Right kidney (tissue), 1 donor: Measurements from ENCODE around the gene MDN1.
"Not testable (repeated sequence)": the region's sequence is repeated elsewhere in the genome, so short reads cannot be mapped to it uniquely, and the experiment has no call there.

ENCODE experiments used
- DNase-seq: peaks from one replicate; pipeline ENCODE4 v3.0.0-alpha.2; 2016

Gene MDN1

GRCh38 chr6:89826029-89826528, 6.5 kb upstream of the MDN1 start:
- no peak for DNase-seq

GRCh38 chr6:89818977-89819335, 638 bp downstream of the MDN1 start:
- DNase-seq = no peak

- DNase-seq = no peak
These were observed 2.1 kb downstream of the MDN1 start for GRCh38 chr6:89817481-89817880.

DNA sequence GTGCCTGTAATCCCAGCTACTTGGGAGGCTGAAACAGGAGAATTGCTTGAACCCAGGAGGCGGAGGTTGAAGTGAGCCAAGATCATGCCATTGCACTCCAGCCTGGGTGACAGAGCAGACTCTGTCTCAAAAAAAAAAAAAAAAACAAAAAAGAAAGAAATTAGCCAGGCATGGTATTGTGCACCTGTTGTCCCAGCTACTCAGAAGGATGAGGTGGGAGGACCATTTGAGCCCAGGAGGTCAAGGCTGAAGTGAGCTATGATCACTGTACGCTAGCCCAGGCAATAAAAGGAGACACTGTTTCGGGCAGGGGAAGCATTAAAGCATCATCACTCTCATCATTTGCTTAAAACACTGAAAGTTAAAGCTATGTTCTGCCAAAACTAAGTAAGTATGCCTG, 6.2 kb downstream of the MDN1 start:
- DNase-seq = not testable (repeated sequence)

- no peak for DNase-seq
These were observed 12.0 kb downstream of the MDN1 start for GRCh38 chr6:89807581-89807980.

DNA sequence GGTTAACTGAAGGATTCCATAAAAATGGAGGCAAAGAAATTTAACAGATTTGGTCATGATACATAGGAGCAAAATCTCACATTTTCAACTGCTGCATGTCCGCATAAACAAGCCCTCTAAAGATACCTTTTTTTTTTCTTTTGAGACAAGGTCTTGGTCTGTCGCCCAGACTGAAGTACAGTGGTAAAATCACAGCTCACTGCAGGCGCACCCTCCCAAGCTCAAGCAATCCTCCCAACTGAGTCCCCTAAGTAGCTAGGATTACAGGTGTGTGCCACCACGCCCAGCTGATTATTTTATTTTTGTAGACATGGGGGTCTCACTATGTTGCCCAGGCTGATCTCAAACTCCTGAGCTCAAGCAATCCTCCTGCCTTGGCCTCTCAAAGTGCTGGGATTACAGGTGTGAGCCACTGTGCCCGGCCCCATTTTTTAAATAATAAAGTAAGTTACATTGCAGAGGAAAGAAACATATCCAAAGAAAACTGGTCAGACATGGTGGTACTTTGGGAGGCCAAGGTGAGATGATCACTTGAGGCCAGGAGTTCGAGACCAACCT, 13.7 kb downstream of the MDN1 start:
- DNase-seq = no peak

GRCh38 chr6:89803271-89803670, 16.3 kb downstream of the MDN1 start:
- DNase-seq = no peak

GRCh38 chr6:89799756-89800155, 19.8 kb downstream of the MDN1 start:
- DNase-seq = no peak

DNA sequence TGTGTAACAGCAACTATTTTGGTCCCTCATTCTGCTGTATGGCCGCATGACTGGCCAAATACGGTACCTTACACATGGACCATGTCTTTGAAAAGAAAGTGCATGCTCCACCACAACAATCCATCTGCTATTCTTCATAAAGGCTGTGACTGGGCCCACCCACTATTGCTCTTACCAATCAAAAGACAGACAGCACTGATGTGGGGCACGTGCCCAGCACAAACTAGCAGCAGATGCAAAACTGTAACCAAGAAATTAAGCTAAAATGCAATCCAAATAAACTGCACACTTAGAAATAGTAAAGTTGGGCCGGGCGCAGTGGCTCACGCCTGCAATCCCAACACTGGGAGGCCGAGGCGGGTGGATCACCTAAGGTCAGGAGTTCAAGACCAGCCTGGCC, 20.5 kb downstream of the MDN1 start:
- DNase-seq = no peak

DNA sequence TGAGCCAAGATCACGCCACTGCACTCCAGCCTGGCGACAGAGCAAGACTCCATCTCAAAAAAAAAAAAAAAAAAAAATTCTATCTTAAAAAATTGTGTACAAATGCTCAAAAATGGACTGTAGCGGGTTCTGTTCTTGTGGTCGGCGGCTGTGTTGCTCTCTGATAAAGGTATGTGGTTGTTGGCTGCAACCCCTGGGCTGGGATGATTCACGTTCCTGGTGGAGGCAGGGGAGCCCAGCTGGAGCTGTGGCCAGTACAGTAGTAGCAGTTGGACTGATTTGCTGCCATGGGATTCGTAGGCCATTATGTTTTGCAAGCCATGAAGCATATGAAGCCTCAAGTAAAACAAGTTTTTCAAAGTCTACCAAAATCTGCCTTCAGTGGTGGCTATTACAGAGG, 22.3 kb downstream of the MDN1 start:
- DNase-seq = no peak

GRCh38 chr6:89794324-89794723, 25.3 kb downstream of the MDN1 start:
- DNase-seq = no peak

- no peak for DNase-seq
These were observed 26.0 kb downstream of the MDN1 start for GRCh38 chr6:89793586-89793985.

DNA sequence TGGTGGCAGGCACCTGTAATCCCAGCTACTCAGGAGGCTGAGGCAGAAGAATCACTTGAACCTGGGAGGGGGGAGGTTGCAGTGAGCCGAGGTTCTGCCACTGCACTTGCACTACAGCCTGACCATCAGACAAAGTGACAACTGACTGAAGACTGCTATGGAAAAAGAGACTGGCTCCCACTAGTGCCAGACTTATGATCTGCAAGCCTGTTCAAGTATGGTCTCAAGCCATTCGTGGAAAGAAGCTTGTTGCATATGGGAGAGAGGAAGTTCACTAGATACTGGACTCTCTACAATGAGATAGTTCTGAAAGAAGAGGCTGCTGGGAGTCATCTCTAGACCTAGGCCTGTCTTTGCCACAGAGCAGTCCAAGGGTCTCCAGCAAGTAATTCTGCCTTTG, 26.7 kb downstream of the MDN1 start:
- DNase-seq = no peak

DNA sequence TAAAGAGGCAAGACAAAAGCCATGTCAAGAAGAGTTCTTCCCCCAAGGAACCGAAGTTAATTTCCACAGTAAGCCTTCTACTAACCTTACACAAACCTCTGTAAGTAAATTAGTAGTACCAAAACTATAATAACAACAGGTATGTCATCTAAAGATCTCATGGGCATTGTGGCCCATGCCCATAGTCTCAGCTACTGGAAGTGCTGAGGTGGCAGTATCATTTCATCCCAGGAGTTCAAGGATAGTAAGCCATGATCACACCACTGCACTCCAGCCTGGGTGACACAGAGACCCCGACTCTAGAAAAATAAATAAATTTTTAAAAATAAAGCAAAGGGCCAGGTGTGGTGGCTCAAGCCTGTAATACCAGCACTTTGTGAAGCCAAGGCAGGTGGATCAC, 29.2 kb downstream of the MDN1 start:
- DNase-seq = no peak

GRCh38 chr6:89789980-89790379, 29.6 kb downstream of the MDN1 start:
- DNase-seq = no peak

DNA sequence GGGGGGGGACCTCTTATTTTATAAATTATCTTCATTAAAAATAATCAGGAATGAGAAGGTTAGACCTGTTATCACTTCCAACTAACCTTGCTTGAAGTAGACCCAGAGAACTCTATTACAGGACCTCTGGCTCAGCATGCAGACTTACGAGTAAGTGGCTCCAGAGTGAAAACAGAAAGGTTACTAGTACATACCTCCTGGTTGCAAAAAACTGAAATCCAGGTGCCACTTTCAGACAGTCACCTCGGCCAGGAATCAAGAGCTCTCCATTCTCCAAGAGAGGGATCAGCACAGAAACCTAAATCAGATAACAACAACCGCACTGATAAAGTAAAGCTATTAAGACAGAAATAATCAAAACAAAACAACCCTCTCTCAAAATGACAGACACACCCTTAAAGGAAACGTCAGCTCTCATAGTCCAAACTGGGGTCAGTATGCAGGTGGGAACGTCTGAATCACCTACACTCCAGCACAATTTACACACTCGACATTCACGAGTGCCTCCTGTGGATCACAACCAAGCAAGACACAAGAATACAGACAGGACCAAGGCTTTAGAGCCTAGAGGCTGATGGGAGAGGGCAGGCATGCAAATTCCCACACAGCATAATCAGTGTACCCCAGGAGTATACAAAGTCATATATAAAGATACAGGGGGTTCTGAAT, 31.8 kb downstream of the MDN1 start:
- DNase-seq = no peak

GRCh38 chr6:89786970-89787369, 32.6 kb downstream of the MDN1 start:
- DNase-seq = no peak

GRCh38 chr6:89784838-89785237, 34.8 kb downstream of the MDN1 start:
- DNase-seq = no peak

- not testable (repeated sequence) for DNase-seq
These were observed 36.3 kb downstream of the MDN1 start for GRCh38 chr6:89783293-89783692.

GRCh38 chr6:89782222-89782621, 37.4 kb downstream of the MDN1 start:
- no peak for DNase-seq

DNA sequence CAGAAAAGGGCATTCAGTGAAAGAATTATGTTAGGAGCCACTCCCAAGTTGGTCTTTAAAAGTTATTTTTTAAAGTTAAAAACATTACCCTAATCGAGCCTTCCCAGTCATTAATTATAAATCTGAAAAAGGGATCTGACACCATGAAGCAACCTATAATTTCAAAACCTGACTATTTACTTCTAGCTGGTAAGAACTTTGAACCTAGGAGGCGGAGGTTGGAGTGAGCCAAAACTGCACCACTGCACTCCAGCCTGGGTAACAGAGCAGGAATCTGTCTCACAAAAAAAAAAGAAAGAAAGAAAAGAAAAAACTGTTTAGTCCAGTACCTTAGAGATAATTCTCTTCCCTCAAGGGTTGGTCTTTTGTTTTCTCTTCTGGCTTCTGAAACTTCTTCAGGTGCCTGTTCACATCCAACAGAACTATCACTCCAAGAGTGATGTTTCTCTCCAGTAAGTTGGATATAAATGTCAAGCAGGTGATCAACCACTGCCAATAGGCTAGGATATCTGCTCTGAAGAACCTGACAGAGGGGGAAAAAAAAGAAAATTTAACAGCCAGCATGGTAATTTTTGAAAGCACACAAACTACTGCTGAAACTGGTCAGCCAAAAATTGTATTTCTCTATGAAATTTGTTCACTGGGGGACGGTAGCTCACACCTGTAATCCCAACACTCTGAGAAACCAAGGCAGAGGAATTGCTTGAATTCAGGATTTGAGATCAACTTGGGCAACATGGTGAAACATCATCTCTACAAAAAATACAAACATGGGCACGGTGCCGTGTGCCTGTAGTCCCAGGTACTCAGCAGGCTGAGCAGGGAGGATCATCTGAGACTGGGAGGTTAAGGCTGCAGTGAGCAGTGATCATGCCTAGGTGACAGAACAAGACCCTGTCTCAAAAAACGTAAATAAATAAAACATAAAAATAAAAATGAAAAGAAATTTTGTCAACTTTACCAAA, 38.2 kb downstream of the MDN1 start:
- no peak for DNase-seq

DNA sequence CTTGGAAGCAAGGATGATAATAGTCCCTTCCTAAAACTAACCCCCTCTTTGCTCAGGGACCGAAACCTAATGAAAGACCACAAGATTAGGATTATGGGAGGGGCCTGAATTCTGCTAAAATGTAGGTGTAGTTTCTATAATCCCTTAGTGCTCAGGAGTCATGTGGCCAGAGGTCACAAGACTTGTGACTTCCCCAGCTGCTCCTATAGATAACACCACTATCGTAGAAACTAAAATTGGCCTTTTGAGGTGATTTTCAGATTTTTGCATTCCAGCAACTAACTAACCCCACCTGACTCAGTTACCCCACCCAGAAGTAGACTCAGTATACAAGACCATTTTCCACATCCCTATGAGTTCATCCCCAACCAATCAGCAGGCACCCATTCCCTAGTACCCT, 42.1 kb downstream of the MDN1 start:
- no peak for DNase-seq

- no peak for DNase-seq
These were observed 42.9 kb downstream of the MDN1 start for GRCh38 chr6:89776583-89777233.
